ENCODE data around the gene TBC1D2B. TPM values are rescaled to one million over a fixed set of nuclear protein-coding genes. Genes with fewer than 3 reads are reported as not detected.
A peak's percentile ranks its signal among the peaks of the same experiment; 100 is the strongest.

The TBC1D2B gene
- polyA plus RNA-seq, 3 donors, result 5.9 to 53.3 (median 6.2) TPM

DNA sequence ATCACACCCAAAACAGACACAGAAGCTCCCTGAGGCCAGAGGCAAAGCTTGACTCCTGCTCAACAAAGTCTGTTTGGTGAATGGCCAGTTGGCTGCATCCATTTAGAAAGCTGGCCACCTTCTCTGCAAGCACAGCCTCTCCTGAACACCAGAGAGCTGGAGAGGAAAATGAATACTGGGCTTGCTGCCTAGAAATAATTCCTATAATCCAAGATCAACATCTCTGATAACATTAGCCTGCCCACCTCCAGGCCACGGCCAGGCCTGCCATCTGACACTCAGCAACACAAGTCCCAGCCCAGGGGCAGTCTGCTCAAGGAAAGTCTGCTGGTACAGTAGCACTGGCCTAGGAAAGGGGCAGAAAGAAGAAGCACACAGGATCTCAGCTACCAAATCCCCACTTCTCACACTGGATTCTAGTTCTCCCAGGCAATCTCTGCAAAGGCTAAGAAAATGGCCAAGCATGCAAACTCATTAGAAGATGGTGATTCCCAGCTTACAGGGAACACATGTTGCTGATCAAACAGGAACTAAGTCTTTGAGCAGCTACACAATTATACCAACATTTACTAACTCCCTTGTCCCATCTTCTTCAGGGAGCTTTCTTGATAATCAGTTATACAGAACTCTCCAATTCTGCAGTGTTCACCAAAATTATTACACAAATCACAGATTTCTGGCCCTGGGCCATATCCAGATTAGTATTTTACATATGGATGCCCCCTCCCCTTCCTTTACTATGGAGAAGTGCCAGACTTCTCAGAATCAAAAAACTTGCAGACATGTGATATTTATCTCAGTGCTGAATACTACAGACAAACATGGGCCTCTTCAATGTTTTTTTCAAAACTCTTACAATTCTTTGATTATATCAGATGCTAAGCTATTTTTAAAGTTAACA is 9.9 kb downstream of the TBC1D2B start:
- peak in 1 of 3 donors; percentile 50 for DNase-seq
- no peaks in the 10 kb centered on the region for H3K27me3 Mint-ChIP-seq (ENCODE audit: low read depth in 3 of 3)
- H3K4me1 ChIP-seq (ENCODE audit: control insufficient read depth in 1 of 2, insufficient read depth in 2 of 2, low read length in 2 of 2), result peaks cover 94 to 100% of the 10 kb centered on the region in 2 donors
- H3K4me2 ChIP-seq (replicated peaks; ENCODE audit: extremely low read depth, low read length, poor library complexity, severe bottlenecking), result peak overlapping the region; percentile 66
- H3K27ac ChIP-seq (ENCODE audit: low read depth in 1 of 2, low read length in 2 of 2), result peak overlapping the region; percentile 38 to 92
- peak overlapping the region in 1 of 3 experiments; percentile 63 for H3K4me3 ChIP-seq (replicated peaks in 1 of 3; ENCODE audit: low read depth in 2 of 3, low read length in 3 of 3)
- no peaks in the 10 kb centered on the region for H3K36me3 ChIP-seq (replicated peaks in 1 of 2; ENCODE audit: control insufficient read depth in 1 of 2, insufficient read depth in 2 of 2, low read length in 2 of 2)
- H3K27me3 ChIP-seq (ENCODE audit: control insufficient read depth in 2 of 2, insufficient read depth in 2 of 2, low read length in 2 of 2), result no peaks in the 10 kb centered on the region
- 78% methylated on average over 1 of the region's 1 CpG for WGBS (ENCODE audit: insufficient coverage)
- peaks cover 98% of the 10 kb centered on the region for H3K79me2 ChIP-seq (ENCODE audit: insufficient read depth, low read length)
- H4K20me1 ChIP-seq (ENCODE audit: insufficient read depth, low read length), result peaks cover 12% of the 10 kb centered on the region
- intact Hi-C loops (cut with micrococcal nuclease), result loop anchor here in 1 of 2 donors (5.0 kb wide), 1 partner anchor 35 kb away; no protein-coding TSS in a partner anchor
- no peak overlapping the region for H3K9ac ChIP-seq (ENCODE audit: insufficient read depth, low read length, poor library complexity, severe bottlenecking)
- H3K9me3 ChIP-seq (replicated peaks in 1 of 2; ENCODE audit: control insufficient read depth in 1 of 2, insufficient read depth in 1 of 2, low read length in 2 of 2), result no peaks in the 10 kb centered on the region
- no peaks in the 10 kb centered on the region for H3K4me1 Mint-ChIP-seq
- TF ChIP-seq, protein P1, sequence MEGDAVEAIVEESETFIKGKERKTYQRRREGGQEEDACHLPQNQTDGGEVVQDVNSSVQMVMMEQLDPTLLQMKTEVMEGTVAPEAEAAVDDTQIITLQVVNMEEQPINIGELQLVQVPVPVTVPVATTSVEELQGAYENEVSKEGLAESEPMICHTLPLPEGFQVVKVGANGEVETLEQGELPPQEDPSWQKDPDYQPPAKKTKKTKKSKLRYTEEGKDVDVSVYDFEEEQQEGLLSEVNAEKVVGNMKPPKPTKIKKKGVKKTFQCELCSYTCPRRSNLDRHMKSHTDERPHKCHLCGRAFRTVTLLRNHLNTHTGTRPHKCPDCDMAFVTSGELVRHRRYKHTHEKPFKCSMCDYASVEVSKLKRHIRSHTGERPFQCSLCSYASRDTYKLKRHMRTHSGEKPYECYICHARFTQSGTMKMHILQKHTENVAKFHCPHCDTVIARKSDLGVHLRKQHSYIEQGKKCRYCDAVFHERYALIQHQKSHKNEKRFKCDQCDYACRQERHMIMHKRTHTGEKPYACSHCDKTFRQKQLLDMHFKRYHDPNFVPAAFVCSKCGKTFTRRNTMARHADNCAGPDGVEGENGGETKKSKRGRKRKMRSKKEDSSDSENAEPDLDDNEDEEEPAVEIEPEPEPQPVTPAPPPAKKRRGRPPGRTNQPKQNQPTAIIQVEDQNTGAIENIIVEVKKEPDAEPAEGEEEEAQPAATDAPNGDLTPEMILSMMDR (IDR thresholded peaks at IDR 0.05), result no peak
- no peaks in the 10 kb centered on the region for H3K9me3 Mint-ChIP-seq
- no peak overlapping the region for H2AFZ ChIP-seq (ENCODE audit: insufficient read depth, low read depth, low read length, poor library complexity, severe bottlenecking)
- peaks cover 1 to 3% of the 10 kb centered on the region in 2 donors for H3K36me3 Mint-ChIP-seq
- H3K4me3 Mint-ChIP-seq, result peak overlapping the region in 1 of 2 donors; percentile 89
- peak overlapping the region in 6 of 7 donors; percentile 46 to 98 (median 92) for H3K27ac Mint-ChIP-seq

DNA sequence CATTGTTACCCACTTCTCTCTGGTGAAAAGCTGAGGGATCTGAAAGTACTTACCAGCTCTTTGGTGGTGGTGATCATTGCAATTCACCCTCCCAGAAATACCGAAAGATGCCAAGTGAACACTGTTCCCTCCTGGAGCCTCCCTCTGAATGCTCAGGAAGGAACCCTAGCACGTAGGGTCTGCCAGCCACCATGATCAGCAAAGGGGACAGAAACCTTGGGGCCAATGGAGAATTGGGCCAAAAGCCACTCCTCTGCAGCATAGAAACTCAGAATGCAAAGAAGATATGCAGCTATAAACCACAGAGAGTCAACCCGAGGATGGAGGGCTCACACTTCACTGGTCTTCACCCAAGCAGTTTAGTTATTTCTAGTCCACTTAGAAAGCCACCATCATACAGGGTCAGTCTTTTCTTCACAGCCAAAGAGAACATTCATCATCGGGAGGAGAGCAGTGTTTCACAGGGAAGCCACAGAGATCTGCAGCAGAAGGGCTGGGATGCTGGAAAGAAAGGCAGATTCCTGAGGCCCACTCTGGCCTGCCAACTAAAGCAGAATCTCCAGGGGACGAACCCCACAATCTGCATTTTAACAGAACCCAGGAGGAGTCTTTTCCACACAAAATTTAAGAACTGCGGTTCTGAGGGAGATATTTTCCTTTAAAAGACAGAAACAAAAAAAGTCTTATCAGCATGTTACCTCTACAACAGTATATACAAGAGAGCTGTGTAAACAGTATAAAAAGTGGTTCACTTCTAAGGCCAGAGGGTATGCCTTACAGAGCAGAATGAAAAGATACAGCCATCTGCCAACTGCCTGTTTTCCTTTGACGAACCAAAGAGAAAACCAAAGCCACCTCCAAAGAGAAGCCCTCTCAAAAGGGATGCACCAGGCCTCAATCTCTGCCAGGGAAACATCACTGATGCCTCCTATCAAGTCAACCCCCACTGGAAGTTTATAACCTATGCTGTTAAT is 11.3 kb downstream of the TBC1D2B start:
- no peak overlapping the region for H2AFZ ChIP-seq (ENCODE audit: insufficient read depth, low read depth, low read length, poor library complexity, severe bottlenecking)
- TF ChIP-seq, protein P1 (IDR thresholded peaks at IDR 0.05), result no peak
- no peaks in the 10 kb centered on the region for H3K9me3 ChIP-seq (replicated peaks in 1 of 2; ENCODE audit: control insufficient read depth in 1 of 2, insufficient read depth in 1 of 2, low read length in 2 of 2)
- H3K4me1 Mint-ChIP-seq, result peaks cover 9% of the 10 kb centered on the region
- peak overlapping the region in 5 of 7 donors; percentile 43 to 89 (median 73) for H3K27ac Mint-ChIP-seq
- H3K36me3 Mint-ChIP-seq, result peaks cover 1 to 3% of the 10 kb centered on the region in 2 donors
- peaks cover 98% of the 10 kb centered on the region for H3K79me2 ChIP-seq (ENCODE audit: insufficient read depth, low read length)
- H3K27me3 Mint-ChIP-seq (ENCODE audit: low read depth in 3 of 3), result no peaks in the 10 kb centered on the region
- no peak overlapping the region for H3K4me3 Mint-ChIP-seq
- no peak for DNase-seq
- H4K20me1 ChIP-seq (ENCODE audit: insufficient read depth, low read length), result peaks cover 4% of the 10 kb centered on the region
- peak overlapping the region in 1 of 3 experiments; percentile 51 for H3K4me3 ChIP-seq (replicated peaks in 1 of 3; ENCODE audit: low read depth in 2 of 3, low read length in 3 of 3)
- WGBS (ENCODE audit: insufficient coverage), result 70% methylated on average over 4 of the region's 7 CpGs
- no peaks in the 10 kb centered on the region for H3K9me3 Mint-ChIP-seq
- intact Hi-C loops (cut with micrococcal nuclease), result loop anchor here in 1 of 2 donors (5.0 kb wide), 1 partner anchor 34 kb away; no protein-coding TSS in a partner anchor
- peak overlapping the region; percentile 90 to 92 for H3K27ac ChIP-seq (ENCODE audit: low read depth in 1 of 2, low read length in 2 of 2)
- H3K36me3 ChIP-seq (replicated peaks in 1 of 2; ENCODE audit: control insufficient read depth in 1 of 2, insufficient read depth in 2 of 2, low read length in 2 of 2), result no peaks in the 10 kb centered on the region
- H3K4me2 ChIP-seq (replicated peaks; ENCODE audit: extremely low read depth, low read length, poor library complexity, severe bottlenecking), result peak overlapping the region; percentile 65
- H3K4me1 ChIP-seq (ENCODE audit: control insufficient read depth in 1 of 2, insufficient read depth in 2 of 2, low read length in 2 of 2), result peaks cover 89 to 97% of the 10 kb centered on the region in 2 donors
- no peaks in the 10 kb centered on the region for H3K27me3 ChIP-seq (ENCODE audit: control insufficient read depth in 2 of 2, insufficient read depth in 2 of 2, low read length in 2 of 2)
- H3K9ac ChIP-seq (ENCODE audit: insufficient read depth, low read length, poor library complexity, severe bottlenecking), result peak overlapping the region; percentile 18

Measured in CD14-positive monocyte (primary cell).